ENCODE results near the gene MAN1A1. TPM values are rescaled to one million over a fixed set of nuclear protein-coding genes. Genes with fewer than 3 reads are reported as not detected.
"Not testable (repeated sequence)": the region's sequence is repeated elsewhere in the genome, so short reads cannot be mapped to it uniquely, and the experiment has no call there.

Gene MAN1A1
- total RNA-seq: 33.4 TPM

DNA sequence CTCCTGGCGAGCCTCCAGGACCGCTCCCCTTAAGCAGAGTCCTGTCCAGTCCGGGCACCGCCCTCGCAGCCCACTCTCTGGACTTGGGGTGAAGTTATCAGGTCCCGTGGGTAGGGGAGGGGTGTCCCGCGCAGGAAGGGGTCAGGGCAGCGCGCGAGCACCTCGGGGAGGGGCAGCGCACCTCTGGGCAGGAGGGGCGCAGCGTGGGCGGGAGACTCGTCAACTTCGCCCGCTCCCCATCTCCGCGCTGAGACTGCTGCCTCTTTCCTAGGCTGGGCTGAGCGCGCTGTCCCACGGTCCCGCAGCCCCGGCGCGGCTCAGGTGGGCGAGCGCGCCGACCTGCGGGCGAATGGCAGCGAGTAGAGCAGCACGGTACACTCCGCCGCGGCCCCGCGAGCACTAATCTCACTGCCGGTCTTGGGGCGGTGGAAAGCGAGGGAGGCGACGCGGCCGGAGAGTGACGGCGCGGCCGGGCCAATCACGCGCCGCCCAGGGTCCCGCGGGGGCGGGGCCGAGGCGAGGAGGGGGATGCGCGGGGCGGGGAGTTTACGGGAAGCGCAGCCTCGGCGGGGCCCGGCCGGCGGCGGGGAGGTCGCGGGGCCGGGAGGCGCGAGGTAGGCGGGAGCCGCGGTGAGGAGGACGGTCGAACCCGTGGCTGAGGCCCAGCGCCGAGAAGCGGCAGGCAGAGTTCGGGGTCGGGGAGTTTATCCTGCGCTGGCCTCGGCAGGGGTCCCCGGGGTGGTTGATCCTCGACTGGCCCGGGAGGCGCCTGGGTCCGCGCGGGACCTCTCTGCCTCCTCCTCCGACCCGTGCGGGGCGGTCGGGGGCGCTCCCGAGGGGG, at the start of gene MAN1A1:
Gene MAN1A1 (minus strand): TSS at position 401 of the 841 bp plus-strand sequence. CDS start 696 bp downstream, outside the sequence.
- Histone ChIP-seq H3K4me3 (ENCODE audit: low read length) (peak within 1 kb of the TSS; percentile 69), H3K9me3 (ENCODE audit: low read depth, low read length) (no peaks in the 10 kb centered on the region), H3K4me1 (ENCODE audit: insufficient read depth, low read length) (peaks cover 33% of the 10 kb centered on the region), H3K27me3 (ENCODE audit: insufficient read depth, low read length) (no peaks in the 10 kb centered on the region)

DNA sequence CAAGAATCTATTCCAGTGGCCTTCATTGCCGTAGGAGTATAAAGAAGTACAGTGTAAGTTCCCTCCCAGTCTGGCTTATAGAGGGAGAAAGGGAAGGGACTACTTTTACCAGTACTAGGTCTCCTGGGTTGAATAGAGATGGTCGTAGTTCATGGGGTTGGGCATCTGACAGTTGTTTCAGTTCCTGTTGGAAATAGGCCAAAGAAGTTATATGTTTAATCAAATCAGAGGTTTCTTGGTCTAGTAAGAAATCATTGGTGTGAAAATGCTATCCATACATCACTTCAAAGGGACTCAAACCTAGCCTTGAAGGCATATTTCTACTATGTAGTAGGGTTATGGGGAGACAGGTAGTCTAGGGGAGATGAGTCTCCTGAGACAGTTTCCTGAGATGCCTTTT, 45.6 kb upstream of the MAN1A1 start:
- no peaks in the 10 kb centered on the region for H3K27me3 ChIP-seq (ENCODE audit: insufficient read depth, low read length)
- no peaks in the 10 kb centered on the region for H3K9me3 ChIP-seq (ENCODE audit: low read depth, low read length)
- H3K4me1 ChIP-seq (ENCODE audit: insufficient read depth, low read length): no peaks in the 10 kb centered on the region
- no peak overlapping the region for H3K4me3 ChIP-seq (ENCODE audit: low read length)

DNA sequence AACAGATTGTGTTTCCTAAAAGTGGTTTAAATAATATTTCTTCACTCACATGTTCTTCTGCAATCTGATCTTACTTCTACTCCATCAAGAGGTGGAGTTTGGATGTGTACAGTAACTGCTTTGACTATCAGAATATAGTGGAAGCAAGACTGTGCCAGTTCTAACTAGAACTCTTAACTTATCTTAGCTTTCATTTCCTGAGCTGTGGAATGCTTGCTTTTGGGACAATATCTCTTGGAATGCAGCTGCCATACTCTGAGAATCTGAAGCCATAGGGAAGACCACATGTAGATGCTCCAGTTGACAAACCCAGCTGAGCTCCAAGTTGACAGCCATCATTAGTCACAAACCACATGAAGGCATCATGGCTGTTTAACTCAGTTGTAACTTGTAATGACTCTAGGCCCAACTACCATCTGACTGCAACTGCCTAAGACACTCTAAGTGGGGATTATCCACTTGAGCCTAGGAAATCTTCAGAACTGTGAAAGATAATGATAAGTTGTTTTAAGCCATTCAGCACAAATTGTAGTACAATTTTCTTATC, 40.8 kb upstream of the MAN1A1 start:
- H3K4me1 ChIP-seq (ENCODE audit: insufficient read depth, low read length): no peaks in the 10 kb centered on the region
- no peaks in the 10 kb centered on the region for H3K27me3 ChIP-seq (ENCODE audit: insufficient read depth, low read length)
- peaks cover 5% of the 10 kb centered on the region for H3K9me3 ChIP-seq (ENCODE audit: low read depth, low read length)
- H3K4me3 ChIP-seq (ENCODE audit: low read length): no peak overlapping the region

DNA sequence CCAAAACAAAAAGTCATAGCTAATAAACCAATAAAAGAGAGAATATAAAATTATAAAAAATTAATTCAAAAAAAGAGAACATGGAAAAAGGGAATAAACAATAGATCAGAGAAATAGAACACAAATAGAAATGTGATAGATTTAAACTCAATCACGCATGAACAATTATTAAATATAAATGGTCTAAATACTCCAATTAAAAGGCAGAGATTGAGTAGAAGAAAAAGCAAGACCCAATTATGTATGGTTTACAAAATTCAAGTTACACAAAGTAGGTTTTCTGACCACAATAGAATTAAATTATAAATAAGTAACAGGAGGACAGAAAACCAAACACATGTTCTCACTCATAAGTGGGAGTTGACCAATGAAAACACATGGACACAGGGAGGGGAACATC, 36.4 kb upstream of the MAN1A1 start:
- no peak overlapping the region for H3K4me3 ChIP-seq (ENCODE audit: low read length)
- peaks cover 5% of the 10 kb centered on the region for H3K9me3 ChIP-seq (ENCODE audit: low read depth, low read length)
- no peaks in the 10 kb centered on the region for H3K4me1 ChIP-seq (ENCODE audit: insufficient read depth, low read length)
- no peaks in the 10 kb centered on the region for H3K27me3 ChIP-seq (ENCODE audit: insufficient read depth, low read length)

DNA sequence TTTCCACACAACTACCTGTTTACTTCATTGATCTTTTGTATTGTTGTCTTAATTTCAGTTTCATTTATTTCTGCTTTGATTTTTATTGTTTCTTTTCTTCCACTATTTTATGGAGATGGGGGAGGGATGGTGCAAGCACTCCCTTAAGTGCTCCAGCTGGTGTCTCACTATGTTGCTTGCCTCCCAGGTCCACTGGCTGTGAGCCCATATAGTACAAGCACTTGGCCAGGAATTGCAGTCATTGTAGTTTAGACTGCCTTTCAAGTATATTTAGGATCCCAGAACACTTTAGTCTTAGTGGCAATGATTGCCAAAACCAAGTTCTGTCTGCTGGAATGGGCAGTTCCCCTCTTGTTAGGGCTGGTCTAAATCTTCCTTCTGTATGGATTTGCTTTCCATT, 34.9 kb upstream of the MAN1A1 start:
- peaks cover 11% of the 10 kb centered on the region for H3K9me3 ChIP-seq (ENCODE audit: low read depth, low read length)
- H3K4me1 ChIP-seq (ENCODE audit: insufficient read depth, low read length): no peaks in the 10 kb centered on the region
- H3K27me3 ChIP-seq (ENCODE audit: insufficient read depth, low read length): no peaks in the 10 kb centered on the region
- H3K4me3 ChIP-seq (ENCODE audit: low read length): no peak overlapping the region

DNA sequence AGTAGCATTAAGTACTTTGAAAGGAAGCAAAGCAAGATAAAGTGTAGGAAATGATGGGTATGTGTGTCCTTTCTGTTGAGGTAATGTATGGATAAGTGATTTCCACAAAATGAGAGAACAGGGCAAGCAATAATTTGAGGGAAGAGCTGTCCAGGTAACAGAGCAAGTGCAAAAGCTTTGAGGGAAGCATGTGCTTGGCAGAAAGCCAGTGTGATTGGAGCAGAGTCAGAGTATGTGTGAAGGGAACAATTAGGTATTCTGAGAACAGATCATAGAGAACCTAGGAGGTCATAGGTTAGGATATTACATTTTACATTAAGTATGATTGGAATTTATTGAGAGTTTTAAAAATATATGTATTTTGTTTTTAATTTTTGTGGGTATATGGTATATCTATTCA, 30.2 kb upstream of the MAN1A1 start:
- Histone ChIP-seq H3K4me3 (ENCODE audit: low read length) (no peak overlapping the region), H3K9me3 (ENCODE audit: low read depth, low read length) (peaks cover 6% of the 10 kb centered on the region), H3K27me3 (ENCODE audit: insufficient read depth, low read length) (no peaks in the 10 kb centered on the region), H3K4me1 (ENCODE audit: insufficient read depth, low read length) (no peaks in the 10 kb centered on the region)

DNA sequence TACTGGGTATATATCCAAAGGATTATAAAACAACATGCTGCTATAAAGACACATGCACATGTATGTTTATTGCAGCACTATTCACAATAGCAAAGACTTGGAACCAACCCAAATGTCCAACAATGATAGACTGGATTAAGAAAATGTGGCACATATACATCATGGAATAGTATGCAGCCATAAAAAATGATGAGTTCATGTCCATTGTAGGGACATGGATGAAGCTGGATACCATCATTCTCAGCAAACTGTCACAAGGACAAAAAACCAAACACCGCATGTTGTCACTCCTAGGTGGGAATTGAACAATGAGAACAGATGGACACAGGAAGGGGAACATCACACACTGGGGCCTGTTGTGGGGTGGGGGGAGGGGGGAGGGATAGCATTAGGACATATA, 27.5 kb upstream of the MAN1A1 start:
- H3K4me3 ChIP-seq (ENCODE audit: low read length); H3K27me3 ChIP-seq (ENCODE audit: insufficient read depth, low read length); H3K4me1 ChIP-seq (ENCODE audit: insufficient read depth, low read length); H3K9me3 ChIP-seq (ENCODE audit: low read depth, low read length): not testable (repeated sequence)

DNA sequence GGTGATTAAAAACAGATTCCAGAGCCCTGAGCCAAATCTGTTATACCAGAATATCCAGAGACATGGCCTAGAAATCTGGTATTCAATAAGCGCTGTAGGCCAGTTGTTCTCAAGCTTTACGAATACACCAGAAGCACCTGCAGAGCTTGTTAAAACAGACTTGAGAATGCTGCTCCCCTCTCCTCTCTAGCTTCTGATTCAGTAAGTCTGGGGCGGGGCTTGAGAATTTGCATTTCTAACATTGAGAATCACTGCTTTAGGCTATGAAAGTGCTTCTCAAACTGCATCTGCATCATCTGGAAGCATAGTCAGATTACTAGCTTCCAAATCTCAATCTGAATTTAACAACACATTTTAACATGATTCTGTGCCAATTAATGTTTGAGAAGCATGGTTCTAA, 20.5 kb upstream of the MAN1A1 start:
- no peak overlapping the region for H3K4me3 ChIP-seq (ENCODE audit: low read length)
- no peaks in the 10 kb centered on the region for H3K27me3 ChIP-seq (ENCODE audit: insufficient read depth, low read length)
- no peaks in the 10 kb centered on the region for H3K9me3 ChIP-seq (ENCODE audit: low read depth, low read length)
- no peaks in the 10 kb centered on the region for H3K4me1 ChIP-seq (ENCODE audit: insufficient read depth, low read length)

DNA sequence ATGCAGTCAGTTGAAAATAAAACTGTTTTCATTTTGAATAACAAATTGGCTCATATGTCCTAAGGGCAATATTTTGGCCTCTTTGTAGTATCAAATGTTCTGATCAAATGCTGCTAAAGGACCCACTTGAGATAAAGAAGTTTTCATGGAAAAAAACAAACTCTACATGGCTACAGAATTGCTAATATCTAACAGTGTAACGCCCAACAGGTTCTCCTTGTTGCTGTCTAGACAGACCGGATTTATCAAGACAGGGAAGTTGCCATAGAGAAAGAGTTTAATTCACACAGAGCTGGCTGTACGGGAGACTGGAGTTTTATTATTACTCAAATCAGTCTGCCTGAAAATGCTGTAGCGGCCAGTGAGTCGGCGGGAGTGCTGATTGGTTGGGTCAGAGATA, 19.4 kb upstream of the MAN1A1 start:
- H3K4me1 ChIP-seq (ENCODE audit: insufficient read depth, low read length): no peaks in the 10 kb centered on the region
- no peak overlapping the region for H3K4me3 ChIP-seq (ENCODE audit: low read length)
- H3K27me3 ChIP-seq (ENCODE audit: insufficient read depth, low read length): no peaks in the 10 kb centered on the region
- no peaks in the 10 kb centered on the region for H3K9me3 ChIP-seq (ENCODE audit: low read depth, low read length)

DNA sequence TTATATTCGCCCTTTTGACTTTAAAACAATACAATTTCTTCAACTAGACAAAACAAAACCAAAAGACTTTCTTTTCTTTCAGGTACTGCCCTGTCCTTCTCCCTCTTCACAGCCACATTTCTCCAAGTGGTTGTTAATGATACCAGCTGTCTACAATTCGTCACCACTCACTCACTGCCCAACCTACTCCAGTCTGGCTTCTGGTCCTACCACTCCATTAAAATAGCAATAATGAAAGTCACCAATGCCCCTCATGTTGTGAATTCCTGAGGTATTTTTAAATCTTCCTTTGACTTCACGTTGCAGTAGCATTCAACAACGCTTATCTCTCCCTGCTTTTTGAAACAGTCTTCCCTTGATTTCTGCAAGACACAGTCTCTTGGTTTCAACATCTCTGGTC, 11.6 kb upstream of the MAN1A1 start:
- H3K9me3 ChIP-seq (ENCODE audit: low read depth, low read length): no peaks in the 10 kb centered on the region
- no peak overlapping the region for H3K4me3 ChIP-seq (ENCODE audit: low read length)
- no peaks in the 10 kb centered on the region for H3K27me3 ChIP-seq (ENCODE audit: insufficient read depth, low read length)
- peaks cover 4% of the 10 kb centered on the region for H3K4me1 ChIP-seq (ENCODE audit: insufficient read depth, low read length)

DNA sequence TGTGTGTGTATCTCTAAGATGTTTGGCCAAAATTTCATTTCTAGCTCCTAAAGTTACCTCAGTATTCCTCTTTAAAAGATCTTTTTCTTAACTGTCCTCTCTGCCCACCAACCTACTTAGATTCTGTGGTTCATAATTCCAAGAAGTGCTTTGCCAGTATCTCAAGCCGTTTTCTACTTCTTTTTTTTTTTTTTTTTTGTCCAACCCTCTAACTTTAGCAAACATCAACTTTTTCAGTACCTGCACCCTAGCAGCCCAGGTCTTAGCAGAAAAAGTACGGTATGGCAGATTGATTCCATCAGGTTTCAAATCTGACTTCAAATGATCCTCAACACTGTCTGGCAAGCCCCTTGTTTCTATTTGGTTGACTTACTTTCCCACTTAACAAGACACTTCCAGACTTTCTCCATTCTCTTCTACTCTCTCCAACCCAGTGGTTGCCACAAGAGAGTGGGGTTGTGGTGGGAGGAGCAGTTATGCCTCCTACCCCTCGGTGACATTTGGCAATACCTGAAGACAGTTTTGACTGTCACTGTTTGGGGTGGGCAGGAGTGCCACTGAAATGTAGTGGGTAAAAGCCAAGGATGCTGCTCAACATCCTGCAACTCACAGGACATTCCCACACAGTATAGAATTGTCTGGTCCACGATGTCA, 10.8 kb upstream of the MAN1A1 start:
- Histone ChIP-seq H3K4me1 (ENCODE audit: insufficient read depth, low read length) (peaks cover 7% of the 10 kb centered on the region), H3K4me3 (ENCODE audit: low read length) (no peak overlapping the region), H3K27me3 (ENCODE audit: insufficient read depth, low read length) (no peaks in the 10 kb centered on the region), H3K9me3 (ENCODE audit: low read depth, low read length) (no peaks in the 10 kb centered on the region)

DNA sequence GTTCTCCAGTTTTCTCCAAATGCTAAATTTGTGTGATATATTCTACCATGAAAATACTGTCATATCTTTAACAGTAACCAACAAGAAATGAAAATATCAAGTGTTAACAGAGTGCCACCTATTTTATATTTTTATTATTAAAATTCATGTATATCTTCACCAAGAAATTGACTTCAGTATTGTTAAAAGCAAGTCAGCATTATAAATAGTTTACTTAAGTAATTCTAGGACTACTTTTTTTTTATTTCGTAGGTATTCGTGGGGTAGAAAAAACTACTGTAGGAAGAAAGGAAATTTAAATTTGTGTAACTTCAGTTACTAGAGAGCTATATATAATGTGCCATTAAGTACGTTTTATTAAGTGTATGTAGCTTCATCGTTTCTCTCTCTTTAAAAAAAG, 6.3 kb upstream of the MAN1A1 start:
- no peak overlapping the region for H3K4me3 ChIP-seq (ENCODE audit: low read length)
- H3K27me3 ChIP-seq (ENCODE audit: insufficient read depth, low read length): no peaks in the 10 kb centered on the region
- H3K9me3 ChIP-seq (ENCODE audit: low read depth, low read length): no peaks in the 10 kb centered on the region
- peaks cover 21% of the 10 kb centered on the region for H3K4me1 ChIP-seq (ENCODE audit: insufficient read depth, low read length)

DNA sequence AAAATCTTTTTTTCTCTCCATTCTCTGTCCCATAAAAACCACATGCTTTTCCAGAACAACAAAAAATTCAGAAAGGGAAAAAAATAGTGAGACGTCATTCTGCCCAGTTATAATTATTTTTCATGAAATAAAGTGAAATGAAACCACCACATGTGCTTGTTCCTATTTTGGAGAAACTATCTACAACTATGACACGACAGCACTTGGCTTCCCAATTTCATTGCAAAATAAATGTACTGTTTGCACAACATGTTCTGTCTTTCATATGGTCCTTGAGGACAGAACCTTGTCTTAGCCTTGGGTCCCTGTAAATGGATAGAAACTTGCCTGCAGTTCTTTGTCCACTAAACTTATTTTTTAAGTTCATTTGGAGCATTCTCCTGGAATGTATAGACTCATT, 5.6 kb upstream of the MAN1A1 start:
- H3K4me3 ChIP-seq (ENCODE audit: low read length): no peak overlapping the region
- H3K27me3 ChIP-seq (ENCODE audit: insufficient read depth, low read length): no peaks in the 10 kb centered on the region
- H3K9me3 ChIP-seq (ENCODE audit: low read depth, low read length): no peaks in the 10 kb centered on the region
- peaks cover 17% of the 10 kb centered on the region for H3K4me1 ChIP-seq (ENCODE audit: insufficient read depth, low read length)

DNA sequence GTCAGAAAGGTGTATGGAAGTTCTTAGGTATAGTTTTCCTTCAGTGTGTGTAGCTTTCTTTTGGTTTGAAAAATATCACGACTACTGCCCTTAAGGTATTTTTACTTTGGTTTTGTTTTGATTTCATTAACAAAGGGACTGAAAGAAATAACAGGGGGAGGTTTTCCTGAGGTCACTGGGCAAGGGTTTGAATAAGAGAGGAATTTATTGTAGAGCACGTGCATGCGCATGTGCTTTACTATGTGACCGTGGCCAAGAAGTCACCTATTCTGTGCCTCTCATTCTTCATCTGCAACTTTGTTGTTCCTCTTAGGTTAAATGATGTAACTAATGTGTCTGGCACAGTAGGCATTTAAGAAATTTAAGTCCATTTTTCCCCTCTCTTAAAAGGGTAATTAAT, 4.1 kb upstream of the MAN1A1 start:
- H3K9me3 ChIP-seq (ENCODE audit: low read depth, low read length): no peaks in the 10 kb centered on the region
- H3K4me1 ChIP-seq (ENCODE audit: insufficient read depth, low read length): peaks cover 17% of the 10 kb centered on the region
- H3K27me3 ChIP-seq (ENCODE audit: insufficient read depth, low read length): no peaks in the 10 kb centered on the region
- no peak overlapping the region for H3K4me3 ChIP-seq (ENCODE audit: low read length)

DNA sequence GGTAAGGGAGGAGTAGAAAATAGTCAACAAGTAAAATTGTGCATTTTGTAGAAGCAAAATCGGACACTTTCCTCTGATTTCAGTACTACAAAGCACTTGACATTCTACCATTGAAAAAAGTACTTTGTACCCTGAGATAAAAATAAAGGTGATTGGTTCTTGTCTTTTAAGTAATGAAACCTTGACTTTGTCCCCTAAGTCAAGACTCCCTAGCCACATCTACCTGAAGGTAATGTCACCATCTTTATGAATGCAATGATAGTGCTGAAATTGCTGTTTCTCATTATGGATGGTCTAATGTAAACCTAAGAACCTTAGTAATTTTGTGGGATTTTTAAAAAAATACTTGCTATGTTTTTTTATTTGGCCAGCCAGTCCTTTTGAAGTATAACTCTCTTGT, 2.4 kb upstream of the MAN1A1 start:
- H3K4me3 ChIP-seq (ENCODE audit: low read length): no peak overlapping the region
- H3K27me3 ChIP-seq (ENCODE audit: insufficient read depth, low read length): no peaks in the 10 kb centered on the region
- H3K4me1 ChIP-seq (ENCODE audit: insufficient read depth, low read length): peaks cover 31% of the 10 kb centered on the region
- no peaks in the 10 kb centered on the region for H3K9me3 ChIP-seq (ENCODE audit: low read depth, low read length)

All from mononuclear cell (primary cell).